T-helper 9 cell (primary cell): Measurements from ENCODE around the gene PHF2.

Experiments used
- DNase-seq: peaks from one replicate; pipeline ENCODE4 v3.0.0-alpha.2; 2020

PHF2 gene

DNA sequence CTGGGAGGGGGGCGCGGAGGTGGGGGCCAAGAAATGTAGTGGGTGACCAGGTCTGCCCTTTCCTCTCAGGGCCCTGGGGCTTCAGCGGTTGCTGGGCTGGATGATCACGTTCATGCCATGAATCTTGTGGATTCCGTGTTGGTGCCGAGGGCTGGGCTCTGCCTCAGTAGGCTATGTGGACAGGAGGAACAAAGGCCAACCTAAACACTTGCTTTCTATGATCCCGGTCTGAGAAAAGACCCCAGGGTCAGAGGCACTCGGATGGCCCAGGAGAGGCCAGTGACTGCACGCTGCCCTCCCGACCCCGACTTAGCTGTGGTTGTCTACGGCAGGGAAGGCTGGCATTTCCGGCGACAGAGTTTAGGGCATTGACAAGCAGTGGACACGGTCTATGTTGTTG lies 26.6 kb downstream of the PHF2 start:
- DNase-seq, result no peak

DNA sequence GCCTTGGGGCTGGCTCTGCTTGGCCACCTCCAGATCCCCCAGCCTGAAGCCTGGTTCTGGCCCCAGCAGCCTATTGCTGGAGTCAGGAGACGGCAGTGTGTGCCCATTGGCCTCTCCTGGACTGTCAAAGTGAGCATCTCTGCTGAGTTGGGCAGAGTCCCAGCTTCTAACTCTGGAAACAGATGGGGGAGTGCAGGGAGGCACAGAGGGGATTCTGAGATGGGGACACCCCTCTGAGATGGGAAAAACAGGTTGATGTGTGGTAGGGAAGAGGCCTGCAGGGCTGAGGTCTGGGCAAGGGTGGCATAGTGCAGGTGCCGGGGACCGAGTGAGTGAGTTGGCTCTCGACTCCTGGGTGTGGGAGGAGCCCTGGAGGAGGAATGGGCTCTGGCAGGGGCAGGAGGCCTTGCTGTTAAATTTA lies 27.5 kb downstream of the PHF2 start:
- DNase-seq, result no peak

DNA sequence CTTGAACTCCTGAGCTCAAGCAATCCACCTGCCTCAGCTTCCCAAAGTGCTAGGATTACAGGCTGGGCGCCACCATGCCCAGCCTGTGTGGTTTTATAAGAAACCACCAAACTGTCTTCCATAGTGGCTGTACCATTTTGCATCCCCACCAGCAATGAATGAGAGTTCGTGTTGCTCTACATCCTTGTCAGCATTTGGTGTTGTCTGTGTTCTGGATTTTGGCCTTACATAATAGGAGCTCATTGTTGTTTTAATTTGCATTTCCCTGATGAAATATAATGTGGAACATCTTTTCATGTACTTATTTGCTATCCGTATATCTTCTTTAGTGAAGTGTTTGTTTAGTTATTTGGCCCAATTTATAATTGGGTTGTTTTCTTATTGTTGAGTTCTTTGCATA lies 29.8 kb downstream of the PHF2 start:
- no peak for DNase-seq

DNA sequence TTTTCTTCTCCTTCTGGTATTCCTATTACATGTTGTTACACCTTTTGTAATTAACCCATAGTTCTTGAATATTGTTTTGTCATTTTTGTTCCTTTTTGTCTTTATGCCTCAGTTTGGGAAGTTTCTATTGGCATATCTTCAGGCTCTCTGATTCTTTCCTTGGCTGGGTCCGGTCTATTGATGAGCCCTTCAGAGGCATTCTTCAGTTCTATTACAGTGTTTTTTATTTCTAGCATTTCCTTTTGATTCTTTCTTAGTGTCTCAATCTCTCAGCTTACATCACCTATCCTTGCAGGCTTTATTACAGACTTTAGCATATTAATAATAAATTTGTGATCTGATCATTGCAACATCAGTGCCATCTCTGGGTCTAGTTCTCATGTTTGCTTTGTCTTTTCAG lies 33.8 kb downstream of the PHF2 start:
- DNase-seq, result no peak

DNA sequence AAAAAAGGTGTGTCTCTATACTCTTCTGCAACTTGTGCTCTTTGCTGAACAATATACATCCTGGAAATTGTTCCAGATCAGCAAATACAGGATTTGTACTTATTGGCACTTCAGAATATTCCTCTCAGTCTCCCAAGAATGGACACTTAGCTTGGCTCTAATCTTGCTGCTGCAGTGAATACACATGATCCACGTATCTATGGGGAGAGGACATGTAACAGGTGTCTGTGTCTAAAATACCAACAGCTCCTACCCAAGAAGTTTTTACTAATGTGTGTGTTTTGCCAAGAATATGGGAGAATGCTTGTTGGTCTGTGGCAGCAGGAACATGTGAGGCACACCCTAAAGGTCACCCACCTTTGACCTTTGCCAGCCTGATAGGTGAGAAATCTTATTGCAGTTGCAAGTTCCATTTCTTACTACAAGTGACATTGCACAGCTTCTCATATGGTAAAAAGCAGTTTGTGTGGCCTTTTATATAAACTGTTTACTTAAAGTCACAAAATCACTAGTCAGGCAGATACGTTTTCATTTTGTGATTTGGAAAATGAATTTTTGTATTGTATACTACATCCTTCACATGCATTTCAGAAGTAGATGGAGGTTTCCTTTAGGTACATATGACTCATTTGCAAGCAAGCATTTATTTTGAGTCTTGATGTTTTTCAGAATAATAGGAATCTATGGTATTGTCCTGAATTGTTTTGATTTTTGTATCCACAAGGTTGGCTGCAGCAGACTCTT lies 35.8 kb downstream of the PHF2 start:
- no peak for DNase-seq

DNA sequence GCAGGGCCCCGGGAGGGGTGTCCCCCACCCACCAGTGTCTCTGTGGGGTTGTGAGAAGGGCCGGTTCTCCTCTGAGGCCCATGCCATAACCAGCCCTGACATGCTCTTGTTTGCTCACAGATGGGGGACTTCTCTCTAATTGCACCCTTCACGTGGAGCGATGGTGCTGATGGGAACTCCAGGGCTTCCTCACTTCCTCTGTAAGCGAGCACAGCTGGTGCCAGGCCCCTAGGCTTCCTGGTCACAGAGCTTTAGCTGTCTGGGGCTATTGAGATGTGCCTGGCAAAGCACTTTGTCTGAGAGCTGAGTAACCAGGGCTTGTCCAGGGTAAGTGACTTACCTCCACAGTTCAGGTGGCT lies 36.4 kb downstream of the PHF2 start:
- DNase-seq, result no peak

DNA sequence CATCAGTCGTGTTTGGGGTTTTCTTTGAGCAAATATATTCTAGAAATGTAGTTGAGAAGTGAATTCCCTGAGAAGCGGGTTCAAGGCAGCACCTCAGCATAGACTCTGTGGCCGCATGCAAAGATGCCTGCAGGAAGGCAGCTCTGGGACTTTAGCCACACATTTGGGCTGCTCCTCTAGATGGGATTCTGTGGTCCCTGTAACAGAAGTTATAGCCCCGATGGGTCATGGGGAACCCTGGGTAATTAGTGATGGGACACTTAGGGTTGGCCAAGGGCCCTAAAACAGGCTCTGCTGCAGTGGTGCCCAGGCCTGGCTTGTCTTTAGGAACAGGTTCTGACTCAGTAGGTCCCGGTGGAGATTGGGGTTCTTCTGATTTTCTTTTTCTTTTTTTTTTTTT lies 36.8 kb downstream of the PHF2 start:
- DNase-seq, result no peak

DNA sequence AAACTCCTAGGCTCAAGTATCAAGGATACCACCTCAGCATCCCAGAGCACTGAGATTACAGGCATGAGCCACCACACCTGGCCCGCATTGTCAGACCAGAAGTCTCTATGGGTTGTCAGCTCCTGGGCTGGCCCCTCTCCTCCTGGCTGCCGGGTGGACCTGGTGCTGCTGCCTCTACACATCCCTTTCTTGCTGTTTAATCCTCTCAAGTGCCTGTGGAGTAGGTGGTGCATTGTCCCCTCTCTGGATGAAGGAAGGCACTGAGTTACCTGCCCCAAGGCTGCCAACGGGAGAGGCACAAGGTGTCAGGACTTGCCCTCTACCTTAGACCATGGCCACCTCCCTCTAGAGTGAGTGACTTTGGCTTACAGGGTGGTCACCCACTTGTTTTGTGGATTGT lies 37.4 kb downstream of the PHF2 start:
- no peak for DNase-seq

DNA sequence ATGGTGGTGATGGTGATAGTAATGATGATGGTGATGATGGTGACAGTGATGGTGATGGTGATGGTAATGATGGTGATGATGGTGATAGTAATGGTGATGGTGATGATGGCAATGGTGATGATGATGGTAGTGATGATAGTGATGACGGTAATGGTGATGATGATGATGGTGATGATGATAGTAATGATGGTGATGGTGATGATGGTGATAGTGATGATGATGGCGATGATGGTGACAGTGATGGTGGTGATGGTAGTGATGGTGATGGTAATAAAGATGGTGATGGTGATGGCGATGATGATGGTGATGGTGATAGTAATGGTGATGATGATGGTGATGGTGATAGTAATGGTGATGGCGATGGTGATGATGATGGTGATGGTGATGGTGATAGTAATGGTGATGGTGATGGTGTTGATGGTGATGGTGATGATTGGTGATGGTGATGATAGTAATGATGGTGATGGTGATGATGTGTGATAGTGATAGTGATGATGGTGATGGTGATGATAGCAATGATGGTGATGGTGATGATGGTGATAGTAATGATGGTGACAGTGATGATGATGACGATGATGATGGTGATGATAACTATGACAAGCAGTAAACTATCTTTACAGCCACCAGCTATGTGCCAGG lies 38.6 kb downstream of the PHF2 start:
- DNase-seq, result no peak

DNA sequence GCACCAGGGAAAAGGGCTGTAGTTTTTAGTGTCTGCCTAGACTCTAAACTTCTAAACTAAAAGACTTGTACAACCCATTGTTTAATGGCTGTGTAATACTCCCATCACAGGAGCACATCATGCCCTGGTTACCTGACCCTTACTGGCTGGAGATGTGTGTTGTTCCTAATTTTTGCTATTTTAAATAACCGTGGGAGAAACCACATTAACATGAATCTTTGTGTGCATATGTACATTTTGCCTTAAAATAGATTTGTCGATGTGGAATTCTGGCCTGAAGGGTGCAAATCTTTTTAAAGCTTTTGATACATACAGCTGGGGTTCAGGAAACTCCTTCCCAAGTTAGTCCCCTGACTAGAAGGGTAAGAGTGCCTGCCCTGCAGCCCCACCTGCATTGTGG lies 39.7 kb downstream of the PHF2 start:
- DNase-seq, result no peak

DNA sequence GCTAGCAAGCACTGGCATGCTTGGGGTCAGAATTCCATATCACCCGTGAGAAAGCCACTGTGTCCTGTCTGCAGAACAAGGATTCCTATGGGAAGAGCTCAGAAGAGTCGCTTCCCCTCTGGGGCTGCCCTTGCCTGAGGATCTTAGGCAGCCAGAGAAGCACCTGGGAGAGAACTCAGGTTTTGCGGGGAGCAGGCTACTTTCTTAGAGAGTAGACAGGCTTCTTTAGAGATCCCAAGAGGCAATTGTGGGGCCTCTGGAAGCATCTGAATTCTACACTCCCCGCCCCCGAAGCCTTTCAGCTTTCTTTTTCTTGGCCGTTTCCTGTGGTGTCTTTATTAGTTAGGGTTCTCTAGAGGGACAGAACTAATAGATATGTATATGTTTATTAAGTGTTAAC lies 40.9 kb downstream of the PHF2 start:
- no peak for DNase-seq

DNA sequence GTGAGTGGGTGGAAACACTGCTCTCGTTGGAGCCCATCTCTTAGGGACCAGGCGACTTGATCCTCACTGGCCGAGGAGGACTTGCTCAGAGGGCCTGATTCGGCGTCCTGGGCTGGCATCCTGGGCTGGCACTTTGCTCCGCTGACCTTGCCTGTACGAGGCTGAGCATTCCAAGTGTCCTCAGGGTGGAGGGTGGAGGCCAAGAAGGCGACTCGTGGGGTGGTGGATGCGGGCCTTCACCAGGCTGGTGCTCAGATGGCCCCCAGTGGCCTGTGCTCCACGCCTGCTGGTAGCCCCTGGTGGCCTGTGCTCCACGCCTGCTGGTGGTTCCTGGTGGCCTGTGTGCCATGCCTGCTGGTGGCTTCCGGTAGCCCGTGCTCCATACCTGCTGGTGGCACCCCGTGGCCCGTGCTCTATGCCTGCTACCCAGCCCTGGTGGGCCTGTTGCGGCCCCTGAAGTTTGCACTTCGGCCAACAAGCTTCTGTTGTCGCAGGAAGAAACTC lies 42.9 kb downstream of the PHF2 start:
- no peak for DNase-seq

DNA sequence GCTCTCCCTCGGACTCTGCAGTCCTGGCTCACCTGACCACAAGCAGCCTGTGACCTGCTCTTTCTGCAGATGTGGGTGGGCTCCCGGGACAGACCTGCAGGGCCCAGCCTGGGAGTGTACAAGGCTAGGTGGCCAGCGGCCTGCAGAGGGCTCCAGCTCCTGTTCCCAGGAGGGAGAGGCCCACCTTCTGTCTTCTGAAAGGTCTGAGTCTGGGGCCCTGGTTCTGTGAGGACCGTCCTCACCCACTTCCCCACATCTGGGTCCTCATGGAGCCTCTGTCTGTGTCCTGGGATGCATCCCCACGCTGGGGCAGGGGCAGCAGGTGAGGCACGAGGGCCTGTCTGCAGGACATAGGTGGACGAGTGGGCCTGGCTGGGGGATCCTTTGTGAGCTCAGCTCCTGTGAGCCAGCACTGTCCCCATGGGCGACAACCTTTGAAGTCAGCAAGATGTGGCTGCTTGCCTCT lies 43.7 kb downstream of the PHF2 start:
- DNase-seq, result no peak

DNA sequence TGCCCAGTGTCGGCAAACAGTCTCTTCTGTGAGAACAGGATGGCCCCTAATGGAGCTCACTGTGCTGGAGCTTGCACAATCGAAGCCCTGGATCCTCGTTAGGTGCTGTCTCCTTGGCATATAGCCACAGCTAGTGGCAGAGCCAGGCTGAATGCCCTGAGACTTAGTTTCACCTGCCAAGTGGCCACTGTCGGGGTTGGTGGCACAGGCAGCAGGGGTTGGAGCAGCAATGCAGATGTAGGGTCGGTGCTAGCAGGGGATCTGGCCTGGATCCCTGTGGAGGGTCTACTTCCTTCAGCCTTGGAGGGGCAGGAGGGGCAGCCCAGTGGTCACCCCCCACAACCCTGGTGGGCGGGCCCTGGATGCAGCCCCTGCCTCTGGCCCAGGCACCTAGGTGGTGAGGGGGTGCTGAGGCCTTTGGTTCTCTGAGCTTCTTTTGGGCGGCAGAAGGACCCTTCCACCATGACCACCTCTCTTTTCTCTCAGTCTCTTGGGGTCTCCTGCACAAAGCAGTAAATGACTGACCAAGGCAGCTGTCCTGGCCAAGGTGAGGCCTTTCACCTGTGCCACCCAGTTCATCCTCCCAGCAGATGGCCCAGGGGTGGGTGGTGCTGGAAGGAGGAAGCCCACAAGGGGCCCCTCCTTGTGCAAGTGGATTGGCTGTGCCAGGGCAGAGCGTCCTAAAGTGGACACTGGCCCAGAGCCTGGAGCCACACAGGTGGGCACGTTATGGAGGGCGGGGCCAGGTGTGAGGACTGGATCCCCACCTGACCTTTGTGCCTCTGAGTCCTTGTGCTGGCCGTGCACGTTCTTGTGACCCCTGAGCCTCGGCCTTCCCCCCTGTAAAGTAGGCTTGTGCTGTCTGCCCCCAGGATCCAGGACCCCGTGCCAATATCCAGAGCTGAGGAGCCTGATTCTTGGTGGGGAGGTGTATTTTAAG lies 44.8 kb downstream of the PHF2 start:
- DNase-seq, result no peak

DNA sequence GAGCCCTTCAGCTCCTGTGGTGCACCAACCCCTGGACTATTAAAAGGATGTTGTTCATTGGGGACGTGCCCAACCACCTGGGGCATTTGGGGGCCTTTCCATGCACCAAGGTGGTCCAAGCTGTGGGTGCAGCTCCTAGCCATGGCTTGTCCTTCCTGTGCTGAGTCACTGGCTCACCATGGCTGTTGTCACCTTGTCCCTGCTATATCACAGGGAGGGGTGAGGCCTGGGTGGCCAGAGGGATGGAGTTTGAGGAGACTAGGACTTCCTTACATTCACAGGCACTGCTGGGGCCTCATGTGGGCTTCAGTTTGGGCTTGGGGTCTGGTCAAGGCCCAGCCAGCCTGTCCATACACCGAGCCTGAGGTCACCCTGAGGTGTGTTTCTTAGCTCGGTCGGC lies 45.5 kb downstream of the PHF2 start:
- no peak for DNase-seq

DNA sequence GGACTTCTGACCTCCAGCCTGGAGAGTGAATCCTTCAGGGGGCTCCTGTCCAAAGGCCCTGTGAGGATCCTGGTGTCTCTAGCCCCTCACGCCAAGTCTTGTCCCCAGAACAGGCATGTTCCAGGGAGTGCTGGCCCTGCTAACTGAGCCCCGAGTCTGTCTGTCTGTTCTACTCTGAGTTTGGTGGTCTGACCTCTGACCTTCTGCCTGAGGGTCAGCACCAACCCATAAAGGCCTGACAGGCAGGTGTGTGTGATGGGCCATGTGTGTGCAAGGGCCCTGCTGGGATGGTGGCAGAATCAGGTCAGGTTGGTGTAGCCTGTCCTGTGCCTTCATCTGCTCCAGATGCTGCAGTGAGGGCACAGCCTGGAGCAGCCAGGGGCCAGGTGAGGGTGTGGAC lies 46.3 kb downstream of the PHF2 start:
- DNase-seq, result no peak

DNA sequence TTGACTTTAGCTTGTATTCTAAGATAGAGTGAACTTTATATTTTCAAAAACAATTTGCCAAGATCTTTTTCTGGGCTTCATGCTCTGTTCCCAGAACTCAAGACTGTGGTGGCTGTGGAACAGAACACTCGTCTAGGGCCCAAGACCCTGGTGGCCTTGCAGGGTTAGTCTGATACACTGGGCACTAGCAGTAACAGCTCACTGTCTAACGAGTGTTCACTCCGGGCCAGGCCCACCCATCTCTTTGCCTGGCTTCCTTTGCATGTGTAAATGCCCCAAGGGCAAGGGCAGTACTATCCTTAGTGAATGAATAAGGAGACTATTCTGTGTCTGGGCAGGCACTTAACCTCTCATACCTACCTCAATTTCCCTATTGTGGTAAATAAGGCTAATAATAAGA lies 47.4 kb downstream of the PHF2 start:
- DNase-seq, result no peak

DNA sequence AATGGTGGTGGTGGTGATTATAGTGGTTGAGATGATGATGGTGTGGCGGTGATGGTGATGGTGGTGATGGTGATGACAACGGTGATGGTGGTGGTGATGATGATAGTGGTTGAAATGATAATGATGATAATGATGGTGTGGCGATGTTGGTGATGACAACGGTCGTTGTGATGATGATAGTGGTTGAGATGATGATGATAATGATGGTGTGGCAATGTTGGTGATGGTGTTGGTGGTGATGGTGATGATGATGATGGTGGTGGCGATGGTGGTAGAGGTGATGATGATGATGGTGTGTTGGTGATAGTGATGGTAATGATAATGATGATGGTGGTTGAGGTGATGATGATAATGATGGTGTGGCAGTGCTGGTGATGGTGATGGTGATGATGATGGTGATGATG lies 48.0 kb downstream of the PHF2 start:
- DNase-seq, result no peak

DNA sequence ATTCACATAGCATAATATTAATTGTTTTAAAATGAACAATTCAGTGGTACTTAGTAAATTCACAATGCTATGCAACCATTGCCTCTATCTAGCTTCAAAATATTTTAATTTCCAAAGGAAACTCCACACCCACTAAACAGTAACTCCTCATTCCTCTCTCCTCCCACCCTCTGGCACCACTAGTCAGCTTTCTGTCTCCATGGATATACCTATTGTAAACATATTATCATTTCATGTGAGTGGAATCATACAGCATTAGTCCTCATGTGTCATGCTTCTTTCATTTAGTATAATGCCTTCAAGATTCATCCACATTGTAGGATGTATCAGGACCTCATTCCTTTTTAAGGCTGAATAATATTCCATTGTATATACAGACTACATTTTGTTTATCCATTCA lies 48.6 kb downstream of the PHF2 start:
- DNase-seq, result no peak

DNA sequence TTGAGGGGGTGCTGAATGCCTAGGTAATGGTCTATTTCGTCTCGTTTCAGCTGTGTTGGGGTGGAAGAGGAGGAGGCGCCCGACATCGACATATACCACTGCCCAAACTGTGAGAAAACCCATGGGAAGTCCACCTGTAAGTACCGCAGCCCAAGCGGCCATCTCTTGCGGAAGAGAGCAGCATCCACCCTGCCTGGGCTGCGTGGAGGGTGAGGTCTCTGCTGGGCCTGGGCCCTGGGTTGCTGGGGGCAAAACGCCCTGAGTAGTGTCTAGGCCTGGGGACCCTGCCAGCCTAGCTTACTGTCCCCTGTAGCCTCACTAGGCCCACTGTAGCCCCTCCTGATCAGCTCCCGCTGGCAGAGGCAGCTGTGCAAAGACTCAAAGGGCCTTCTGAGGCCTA lies 53.5 kb downstream of the PHF2 start:
- DNase-seq, result no peak

DNA sequence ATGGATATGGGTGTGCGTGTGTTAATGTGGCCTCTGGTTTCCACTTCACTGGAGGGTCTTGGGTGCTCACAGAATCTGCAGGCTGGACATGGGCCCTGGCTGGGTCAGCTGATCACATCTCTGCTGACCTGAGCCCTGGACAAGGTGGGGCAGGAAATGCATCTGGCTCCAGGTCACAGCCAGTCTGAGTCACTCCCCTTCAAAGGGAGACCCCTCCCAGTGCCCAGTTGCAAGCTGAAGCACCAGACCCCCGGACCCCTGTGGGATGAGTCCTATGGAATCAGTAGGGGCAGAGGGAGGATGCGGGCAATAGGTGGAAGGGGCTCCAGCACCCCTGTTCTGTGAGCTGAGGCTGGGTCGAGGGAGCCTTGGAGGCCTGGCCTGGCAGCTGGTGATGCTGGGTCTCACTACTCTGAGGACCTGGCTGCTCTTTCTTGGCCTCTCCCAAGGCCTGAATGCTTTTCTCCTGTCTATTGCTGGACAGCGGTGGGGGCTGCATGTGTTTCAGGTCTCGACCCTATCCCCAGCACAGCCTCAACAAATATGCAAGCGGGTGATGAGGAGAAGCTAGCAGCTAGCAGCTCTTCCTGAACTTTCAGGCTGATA lies 54.5 kb downstream of the PHF2 start:
- no peak for DNase-seq

DNA sequence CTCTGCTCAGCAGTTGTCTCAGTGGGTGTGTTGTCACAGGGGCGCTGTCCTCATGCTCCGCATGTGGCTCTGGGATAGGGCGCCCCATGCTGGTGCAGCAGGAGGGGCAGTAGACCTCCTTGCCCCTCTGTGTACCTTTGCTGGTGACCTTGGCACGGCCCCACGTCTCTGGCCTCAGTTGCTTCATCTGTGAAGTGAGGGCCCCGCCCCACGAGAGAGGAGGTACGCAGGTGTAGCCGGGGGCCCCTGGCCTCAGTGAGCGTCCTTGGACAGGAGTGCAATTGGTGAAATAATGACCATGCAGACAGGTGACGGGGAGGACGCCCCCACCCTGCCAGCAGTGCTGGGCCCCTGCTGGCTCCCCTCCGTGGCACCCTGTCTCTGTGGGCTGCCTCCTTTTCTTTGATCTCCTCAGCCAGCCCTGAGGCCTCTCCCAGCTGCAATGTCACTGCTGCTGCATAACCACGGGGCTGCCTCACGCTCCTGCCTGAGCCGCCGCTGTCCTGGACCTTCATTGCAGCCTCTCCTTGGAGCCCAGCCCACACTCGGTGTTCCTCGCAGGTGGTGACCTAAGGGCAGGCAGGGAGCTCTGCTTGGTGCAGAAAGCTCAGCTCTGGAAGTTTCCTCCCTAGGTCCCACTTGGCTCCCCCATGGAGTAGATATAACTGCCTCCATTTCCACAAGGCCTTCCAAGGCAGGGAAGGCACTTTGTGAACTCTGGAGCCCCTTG lies 57.3 kb downstream of the PHF2 start:
- no peak for DNase-seq
